Measurements from ENCODE around the gene ARVCF.

ARVCF gene

GRCh38 chr22:20051927-20052308 lies 35.3 kb upstream of the ARVCF start:
- Mint-ChIP-seq H3K27me3 (ENCODE audit: low read depth) (no peaks in the 10 kb centered on the region), H3K27ac (no peak overlapping the region), H3K4me3 (no peak overlapping the region), H3K9me3 (no peaks in the 10 kb centered on the region), H3K36me3 (ENCODE audit: low read depth) (peaks cover 16% of the 10 kb centered on the region), H3K4me1 (no peaks in the 10 kb centered on the region)
- TF ChIP-seq, protein P1, sequence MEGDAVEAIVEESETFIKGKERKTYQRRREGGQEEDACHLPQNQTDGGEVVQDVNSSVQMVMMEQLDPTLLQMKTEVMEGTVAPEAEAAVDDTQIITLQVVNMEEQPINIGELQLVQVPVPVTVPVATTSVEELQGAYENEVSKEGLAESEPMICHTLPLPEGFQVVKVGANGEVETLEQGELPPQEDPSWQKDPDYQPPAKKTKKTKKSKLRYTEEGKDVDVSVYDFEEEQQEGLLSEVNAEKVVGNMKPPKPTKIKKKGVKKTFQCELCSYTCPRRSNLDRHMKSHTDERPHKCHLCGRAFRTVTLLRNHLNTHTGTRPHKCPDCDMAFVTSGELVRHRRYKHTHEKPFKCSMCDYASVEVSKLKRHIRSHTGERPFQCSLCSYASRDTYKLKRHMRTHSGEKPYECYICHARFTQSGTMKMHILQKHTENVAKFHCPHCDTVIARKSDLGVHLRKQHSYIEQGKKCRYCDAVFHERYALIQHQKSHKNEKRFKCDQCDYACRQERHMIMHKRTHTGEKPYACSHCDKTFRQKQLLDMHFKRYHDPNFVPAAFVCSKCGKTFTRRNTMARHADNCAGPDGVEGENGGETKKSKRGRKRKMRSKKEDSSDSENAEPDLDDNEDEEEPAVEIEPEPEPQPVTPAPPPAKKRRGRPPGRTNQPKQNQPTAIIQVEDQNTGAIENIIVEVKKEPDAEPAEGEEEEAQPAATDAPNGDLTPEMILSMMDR (IDR thresholded peaks at IDR 0.05; ENCODE audit: unreplicated experiment in 3 of 3), result no peak

- Mint-ChIP-seq H3K4me1 (no peaks in the 10 kb centered on the region), H3K27ac (no peak overlapping the region), H3K9me3 (no peaks in the 10 kb centered on the region), H3K27me3 (ENCODE audit: low read depth) (no peaks in the 10 kb centered on the region), H3K36me3 (ENCODE audit: low read depth) (peaks cover 20% of the 10 kb centered on the region), H3K4me3 (no peak overlapping the region)
- TF ChIP-seq, protein P1 (IDR thresholded peaks at IDR 0.05; ENCODE audit: unreplicated experiment in 3 of 3), result no peak
Observed at GRCh38 chr22:20046730-20047129, 30.1 kb upstream of the ARVCF start.

GRCh38 chr22:20044495-20045151 lies 28.0 kb upstream of the ARVCF start:
- H3K4me3 Mint-ChIP-seq, result no peak overlapping the region
- no peaks in the 10 kb centered on the region for H3K27me3 Mint-ChIP-seq (ENCODE audit: low read depth)
- no peaks in the 10 kb centered on the region for H3K9me3 Mint-ChIP-seq
- no peak overlapping the region for H3K27ac Mint-ChIP-seq
- TF ChIP-seq, protein P1 (IDR thresholded peaks at IDR 0.05; ENCODE audit: unreplicated experiment in 3 of 3), result no peak
- H3K4me1 Mint-ChIP-seq, result no peaks in the 10 kb centered on the region
- peaks cover 18% of the 10 kb centered on the region for H3K36me3 Mint-ChIP-seq (ENCODE audit: low read depth)

DNA sequence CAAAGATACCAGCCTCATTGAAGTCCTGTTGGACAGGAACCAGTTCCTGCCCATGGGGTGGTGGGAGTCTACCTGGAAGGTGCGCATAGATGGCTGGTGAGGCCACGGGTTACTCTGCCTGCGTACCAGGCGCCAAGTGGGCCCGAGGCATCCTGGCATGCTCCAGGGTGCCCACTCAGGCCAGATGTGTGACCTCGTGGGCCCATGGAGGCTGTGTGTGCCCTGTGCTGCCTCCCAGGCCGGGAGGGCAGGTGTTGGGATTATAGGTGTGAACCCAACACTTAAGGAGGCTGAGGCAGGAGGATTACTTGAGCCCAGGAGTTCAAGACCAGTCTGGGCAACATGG lies 27.3 kb upstream of the ARVCF start:
- no peak overlapping the region for H3K27ac Mint-ChIP-seq
- peaks cover 14% of the 10 kb centered on the region for H3K36me3 Mint-ChIP-seq (ENCODE audit: low read depth)
- no peak overlapping the region for H3K4me3 Mint-ChIP-seq
- TF ChIP-seq, protein P1 (IDR thresholded peaks at IDR 0.05; ENCODE audit: unreplicated experiment in 3 of 3), result no peak
- no peaks in the 10 kb centered on the region for H3K4me1 Mint-ChIP-seq
- no peaks in the 10 kb centered on the region for H3K27me3 Mint-ChIP-seq (ENCODE audit: low read depth)
- H3K9me3 Mint-ChIP-seq, result no peaks in the 10 kb centered on the region

DNA sequence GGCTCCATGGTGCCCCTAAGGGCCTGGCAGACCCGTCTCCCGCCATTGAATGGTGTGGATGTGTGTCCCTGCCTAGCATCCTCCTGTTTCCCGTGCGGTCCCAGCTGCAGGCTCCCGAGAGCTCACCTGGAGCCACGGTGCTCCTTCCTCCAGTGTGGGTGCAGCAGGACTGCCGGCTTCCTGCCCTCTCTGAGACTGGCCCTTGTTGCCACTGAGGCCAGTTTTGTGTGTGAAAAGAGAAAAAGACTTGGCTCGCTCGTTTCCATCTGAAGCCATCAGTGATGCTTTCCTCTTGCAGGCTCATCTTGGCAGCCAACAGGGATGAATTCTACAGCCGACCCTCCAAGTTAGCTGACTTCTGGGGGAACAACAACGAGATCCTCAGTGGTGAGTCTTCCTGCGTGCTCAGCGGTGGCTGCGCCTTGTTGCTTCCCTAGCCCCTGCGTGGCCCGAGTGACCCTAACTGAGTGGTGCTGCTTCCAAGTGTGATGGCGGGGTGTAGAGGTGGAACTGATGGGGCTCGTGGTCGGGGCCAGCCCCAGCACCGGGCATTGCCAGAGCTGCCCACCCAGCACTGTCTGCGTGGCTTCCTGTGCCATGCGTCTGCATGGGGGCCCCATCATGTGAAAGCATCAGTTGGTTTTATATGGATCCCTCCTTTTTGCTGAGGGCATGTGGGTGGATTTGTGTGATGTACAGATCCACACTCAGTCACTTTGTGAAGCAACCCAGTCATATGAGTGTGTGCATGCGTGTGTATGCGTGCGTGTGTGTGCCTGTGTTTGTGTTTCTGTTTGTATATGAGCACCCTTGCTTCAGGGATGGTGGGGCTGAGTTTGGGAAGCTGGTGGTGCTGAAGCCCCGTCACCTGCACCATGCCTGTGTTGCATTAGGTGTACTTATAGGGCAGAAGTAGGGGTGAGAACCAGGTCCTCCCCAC lies 26.7 kb upstream of the ARVCF start:
- no peak overlapping the region for H3K4me3 Mint-ChIP-seq
- TF ChIP-seq, protein P1 (IDR thresholded peaks at IDR 0.05; ENCODE audit: unreplicated experiment in 3 of 3), result no peak
- no peaks in the 10 kb centered on the region for H3K4me1 Mint-ChIP-seq
- H3K27ac Mint-ChIP-seq, result no peak overlapping the region
- peaks cover 8% of the 10 kb centered on the region for H3K36me3 Mint-ChIP-seq (ENCODE audit: low read depth)
- no peaks in the 10 kb centered on the region for H3K9me3 Mint-ChIP-seq
- no peaks in the 10 kb centered on the region for H3K27me3 Mint-ChIP-seq (ENCODE audit: low read depth)

Measured in nephron (organoid).